NOMO-1 (cell line): Measurements from ENCODE around the gene GSS.
A peak's percentile ranks its signal among the peaks of the same experiment; 100 is the strongest.

Source experiments
- DNase-seq, 2 experiments: peaks; one replicate each; lab custom pipeline; 2025; ENCODE audit not compliant: unreplicated experiment in 2 of 2; lab: John Stamatoyannopoulos, UW

The GSS gene

DNA sequence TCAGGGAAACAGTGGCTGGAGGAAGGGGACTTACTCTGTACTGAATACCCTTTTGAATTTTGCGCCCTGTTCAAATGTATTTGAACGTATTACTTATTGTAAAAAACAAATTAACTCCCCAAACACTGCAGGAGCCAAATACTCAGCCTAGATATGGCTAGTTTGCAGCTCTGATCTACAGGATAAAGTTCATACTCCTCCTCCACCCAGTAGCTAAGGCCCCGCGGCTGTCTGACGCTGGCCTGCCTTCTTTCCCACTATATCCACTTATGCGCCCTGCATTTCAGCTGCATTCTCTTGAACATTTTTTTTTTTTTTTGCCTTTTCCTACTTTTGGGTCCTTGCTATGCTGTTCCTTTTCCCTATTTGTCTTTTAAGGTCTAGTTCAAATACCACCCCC, 6.5 kb downstream of the GSS start:
- DNase-seq: no peak

DNA sequence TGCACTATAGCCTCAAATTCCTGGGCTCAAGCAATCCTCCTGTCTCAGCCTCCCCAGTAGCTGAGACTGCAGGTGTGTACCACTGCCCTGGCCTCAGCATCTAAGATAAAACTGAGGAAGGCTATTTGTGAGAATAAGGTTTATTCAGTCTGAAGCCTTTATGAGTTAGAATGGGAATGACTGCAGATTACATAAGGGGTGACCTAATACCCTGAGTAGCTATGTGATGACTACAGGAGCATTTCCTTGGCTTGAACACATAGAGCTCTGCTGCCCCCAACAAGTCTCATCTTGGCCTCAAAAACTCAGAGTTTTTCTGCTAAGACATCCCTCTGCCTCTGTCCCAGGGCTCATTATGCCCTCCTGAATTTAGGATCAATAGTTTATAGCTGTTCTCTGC, 7.6 kb downstream of the GSS start:
- DNase-seq: no peak

DNA sequence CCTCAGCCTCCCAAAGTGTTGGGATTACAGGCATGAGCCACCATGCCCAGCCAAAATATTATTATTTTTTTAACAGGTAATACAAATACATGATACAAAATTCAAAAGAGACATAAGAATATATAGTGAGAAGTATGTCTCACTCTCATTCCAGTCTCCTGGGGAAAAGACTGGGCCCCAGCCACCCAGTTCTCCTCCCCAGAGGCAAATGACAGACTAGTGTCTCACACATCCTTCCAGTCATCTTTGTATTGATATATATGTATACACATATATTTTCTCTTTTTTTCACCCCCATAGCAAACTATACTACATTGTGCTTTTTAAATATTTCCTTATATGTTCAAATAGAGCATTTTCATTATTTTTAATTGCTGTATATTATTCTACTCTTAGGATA, 8.3 kb downstream of the GSS start:
- no peak for DNase-seq

DNA sequence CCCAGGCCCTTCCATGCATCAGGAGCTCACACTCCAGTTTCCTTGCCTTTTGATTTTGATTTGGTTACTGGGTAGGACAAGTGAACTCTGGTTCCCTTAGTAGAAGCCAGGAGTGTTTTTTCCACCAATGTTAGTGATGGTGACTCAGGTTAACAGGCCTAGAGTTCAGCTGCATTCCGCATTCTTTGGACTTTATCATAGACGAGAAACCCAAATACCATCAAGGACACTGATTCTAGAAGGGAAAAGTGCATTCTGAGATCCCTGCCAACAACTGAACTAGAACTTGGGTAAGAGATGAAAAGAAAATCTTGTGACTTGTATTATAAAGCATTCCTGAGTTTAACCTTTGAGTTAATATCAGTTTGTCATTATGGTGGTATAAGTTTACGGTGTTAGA, 8.9 kb downstream of the GSS start:
- no peak for DNase-seq

DNA sequence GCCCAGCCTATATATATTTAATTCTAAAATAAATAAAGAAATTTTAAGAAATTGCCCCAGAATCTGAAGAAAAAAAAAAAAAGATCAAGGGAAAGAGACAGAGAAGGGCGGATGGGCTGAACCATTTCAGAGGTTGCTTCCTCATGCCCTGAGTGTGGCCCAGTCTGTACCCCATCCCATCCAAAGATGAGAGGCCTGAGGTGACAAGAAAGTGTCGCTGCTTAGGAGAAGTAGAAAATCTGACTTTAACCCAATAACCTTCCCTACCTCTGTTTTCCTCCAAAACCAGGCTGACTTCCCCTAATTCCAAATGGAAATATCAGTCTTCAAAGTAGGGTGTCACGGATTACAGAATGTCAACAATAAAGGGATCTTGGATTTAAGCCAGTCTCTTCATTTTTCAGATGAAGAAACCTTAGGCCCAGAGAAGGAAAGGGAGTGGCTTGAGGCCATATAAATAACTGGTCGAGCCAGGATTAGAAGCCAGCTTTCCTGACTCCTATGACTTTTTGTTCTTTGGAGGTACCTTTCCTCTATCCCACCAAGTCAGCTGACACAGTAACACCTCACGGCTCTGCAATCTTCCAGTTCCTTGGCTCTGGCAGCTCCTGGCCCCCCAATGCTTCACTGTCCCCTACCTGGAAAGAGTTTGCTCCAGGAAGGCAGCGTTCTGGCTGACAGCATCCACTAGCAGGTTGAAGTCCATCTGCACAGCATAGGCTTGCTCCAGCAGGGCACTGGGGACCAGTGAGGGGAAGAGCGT, 10.1 kb downstream of the GSS start:
- no peak for DNase-seq

DNA sequence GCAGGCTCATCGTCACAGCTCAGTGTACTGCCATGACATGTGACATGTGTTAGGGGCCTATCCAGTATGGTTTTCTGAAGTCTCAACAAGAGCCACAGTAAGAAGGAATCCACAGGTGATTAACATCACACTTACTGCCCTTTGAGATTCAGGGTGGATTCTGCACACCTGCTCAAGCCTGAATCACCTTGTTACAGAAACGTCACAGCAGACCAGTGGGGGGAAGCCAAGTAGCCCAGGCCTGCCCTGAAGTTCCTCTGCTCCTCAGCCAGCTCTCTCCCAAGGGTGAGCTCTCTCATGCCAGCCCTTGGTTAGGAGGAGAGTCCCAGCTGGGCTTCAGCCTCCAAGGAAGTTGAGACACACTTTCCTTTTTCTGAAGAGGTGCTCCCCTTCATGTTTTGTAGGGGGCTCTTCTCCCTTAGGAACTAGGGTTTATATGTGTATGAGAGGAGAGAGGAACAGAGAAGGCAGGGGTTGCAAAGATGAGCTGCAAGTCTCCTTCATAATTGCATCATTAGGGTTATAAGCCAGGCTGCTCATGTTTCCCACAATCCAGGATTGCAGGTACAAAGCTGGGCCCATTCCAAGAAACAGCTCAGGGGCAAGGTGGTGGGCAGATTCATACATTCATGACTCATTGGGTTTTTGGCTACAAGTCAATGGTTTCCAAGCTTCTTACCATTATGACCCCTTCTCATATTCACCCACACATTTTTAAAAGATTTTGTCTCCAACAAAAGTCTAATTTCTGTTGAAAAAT, 11.6 kb downstream of the GSS start:
- no peak for DNase-seq

DNA sequence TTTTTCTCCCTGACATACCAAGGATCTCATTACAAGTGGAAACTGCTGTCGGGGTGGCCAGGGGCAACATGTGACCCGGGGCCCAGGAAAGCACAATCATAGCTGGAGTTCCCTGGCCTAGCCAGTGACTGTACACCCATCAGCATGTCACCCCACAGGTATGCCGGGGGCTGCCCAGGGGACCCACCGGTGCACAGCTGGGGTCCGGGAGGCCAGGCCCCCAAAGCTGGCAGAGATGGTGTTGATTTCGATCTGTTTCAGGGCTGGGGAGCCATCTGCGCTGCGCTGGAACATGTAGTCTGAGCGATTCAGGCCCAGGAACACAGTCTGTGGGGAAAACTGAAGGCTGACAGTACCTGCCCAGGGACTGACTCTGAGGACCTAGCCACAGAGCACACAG, 13.3 kb downstream of the GSS start:
- DNase-seq: no peak

DNA sequence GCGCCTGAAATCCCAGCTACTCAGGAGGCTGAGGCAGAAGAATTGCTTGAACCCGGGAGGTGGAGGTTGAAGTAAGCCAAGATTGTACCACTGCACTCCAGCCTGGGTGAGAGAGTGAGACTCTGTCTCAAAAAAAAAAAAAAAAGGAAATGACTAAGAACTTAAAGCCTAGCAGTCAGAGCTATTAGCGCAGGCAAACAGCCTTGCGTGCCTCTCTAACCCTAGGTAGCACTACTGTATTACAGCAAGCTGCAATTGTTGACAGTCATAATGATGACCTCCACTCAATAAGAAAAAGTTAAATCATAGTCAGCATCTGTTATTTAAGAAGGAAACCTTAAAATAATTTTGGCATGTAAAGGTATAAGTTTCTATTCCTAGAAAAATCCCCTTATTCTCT, 14.4 kb downstream of the GSS start:
- peak; percentile 32 to 62 for DNase-seq

DNA sequence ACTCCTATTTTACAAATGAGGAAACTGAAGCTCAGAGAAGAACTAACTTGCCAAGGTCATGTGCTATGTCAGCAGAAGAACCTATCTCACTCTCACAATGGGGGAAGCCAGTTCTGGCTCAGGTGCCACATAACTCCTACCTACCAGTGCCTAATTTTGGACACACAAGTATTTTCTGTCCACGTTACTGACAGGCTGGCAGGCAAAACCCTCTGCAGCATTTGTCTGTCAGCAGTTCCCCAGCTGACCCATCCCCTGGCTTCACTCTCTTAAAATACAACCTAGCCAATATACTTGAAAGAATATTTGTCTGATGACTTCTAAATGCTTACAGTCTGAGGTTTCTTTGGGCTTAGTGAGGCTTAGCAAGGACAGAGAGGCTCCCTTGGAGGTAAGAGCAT, 15.5 kb downstream of the GSS start:
- DNase-seq: no peak

DNA sequence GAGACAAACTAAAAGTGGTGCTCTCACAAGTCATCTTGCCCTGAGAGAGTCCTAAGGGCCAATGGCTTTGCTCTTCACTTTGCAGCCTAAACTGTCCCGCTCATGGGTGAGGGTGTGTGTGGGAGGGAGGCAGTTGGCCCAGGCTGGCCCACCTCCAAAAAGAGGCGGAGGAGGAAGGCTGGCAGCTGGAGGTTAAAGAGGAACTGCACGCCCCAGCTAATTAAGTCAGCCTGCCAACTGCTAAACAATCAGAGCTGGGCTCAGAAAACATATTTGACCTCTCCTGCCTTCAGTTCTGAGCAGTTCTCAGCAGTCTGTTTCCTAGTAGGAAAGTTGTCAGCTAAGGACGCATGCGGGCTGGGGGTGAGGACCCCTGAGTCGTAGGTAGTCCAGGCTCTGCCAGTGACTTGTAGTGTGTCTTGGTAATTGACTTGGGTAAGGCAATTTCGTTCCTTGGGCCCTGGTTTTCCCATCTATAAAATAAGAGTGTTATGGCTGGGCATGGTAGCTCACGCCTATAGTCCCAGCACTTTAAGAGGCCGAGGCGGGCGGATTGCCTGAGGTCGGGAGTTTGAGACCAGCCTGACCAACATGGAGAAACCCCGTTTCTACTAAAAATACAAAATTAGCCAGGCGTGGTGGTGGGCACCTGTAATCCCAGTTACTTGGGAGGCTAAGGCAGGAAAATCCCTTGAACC, 17.0 kb downstream of the GSS start:
- DNase-seq: peak; percentile 84

DNA sequence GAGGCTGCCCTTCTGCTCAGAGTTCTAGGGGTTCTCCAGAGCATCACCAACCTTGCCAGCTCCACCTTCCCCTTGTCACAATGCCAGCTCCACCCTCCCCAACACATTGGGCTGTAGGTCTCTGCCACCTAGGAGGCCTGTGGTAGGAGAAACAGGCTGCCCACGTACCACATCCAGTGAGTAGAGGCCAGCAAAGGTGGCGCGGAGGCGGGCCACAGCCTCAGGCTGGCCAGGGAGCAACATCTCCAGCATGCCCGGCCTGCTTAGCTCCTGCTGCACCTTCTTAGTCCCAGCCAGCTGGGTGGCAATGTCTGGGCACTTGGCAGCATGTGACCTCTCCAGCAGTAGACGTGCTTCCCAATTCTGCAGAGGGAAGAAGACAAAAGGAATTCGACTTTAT, 23.8 kb downstream of the GSS start:
- DNase-seq: no peak

DNA sequence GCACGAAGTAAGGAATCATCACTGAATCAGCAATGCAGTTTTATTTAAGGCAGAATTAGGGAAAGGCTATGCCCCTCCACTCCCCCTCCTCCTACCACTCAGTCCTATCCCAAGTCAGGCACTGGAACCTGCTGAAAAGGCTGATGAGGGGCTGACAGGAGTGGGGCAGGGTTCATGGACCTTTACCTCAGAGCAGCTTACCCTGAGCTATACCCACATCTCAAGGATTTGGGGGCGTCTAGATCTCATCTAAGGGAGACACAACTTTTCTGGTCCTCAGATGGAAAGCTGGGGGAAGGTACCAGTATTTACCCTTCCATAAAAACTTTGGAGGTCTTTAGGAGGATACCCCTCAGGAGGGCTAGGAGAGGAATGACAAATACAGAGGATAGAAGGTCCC, 27.2 kb downstream of the GSS start:
- no peak for DNase-seq

DNA sequence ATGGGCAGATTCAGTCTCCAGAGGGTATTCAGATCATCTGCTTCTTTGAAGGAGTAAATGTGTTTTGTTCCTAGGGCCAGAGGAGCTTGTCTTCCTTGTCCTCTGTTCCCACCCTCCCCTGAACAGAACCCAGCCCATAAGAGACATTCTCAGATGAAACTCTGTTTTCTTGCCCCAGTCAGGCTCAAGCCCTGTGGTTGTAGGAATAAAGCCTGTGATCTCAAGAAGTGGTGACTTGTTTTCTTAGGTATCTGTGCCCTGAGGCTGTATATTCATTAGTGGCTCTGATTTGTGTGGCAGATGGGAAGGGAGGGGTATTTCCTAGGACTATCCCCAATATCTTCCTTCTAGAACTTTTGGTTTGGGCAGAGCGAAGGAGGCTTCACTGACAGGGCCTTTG, 27.9 kb downstream of the GSS start:
- DNase-seq: no peak

DNA sequence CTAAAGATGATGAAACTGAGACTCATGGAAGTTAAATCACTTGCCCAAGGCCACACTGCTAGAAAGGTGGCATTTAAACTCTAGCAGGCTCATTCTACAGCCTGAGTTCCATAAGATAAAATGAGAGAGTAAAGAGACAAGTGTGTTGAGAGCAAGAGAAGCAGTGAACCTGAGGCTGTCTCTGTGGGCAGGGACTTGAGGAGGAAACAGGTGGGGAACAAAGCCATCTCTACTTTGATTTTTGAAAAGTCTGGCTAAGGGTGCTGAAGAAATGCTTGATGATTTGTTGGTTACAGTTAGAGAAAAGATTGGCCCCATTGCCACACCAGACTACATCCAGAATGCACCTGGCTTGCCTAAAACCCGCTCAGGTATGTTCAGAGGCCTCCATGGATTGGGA, 29.0 kb downstream of the GSS start:
- no peak for DNase-seq

DNA sequence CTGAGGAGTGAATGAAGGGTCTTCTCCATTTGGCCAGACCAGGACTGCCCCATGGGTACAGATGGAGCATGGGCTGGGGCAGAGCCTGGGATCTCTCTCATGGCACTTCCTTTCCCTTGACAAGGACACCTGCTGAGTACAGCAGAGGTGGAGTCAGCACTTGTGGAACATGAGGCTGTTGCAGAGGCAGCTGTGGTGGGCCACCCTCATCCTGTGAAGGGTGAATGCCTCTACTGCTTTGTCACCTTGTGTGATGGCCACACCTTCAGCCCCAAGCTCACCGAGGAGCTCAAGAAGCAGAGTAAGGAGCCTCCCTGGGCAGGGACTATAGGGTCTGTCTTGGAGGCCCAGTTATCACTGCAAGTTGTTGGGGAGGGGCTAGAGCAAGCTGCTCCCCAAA, 29.6 kb downstream of the GSS start:
- no peak for DNase-seq

DNA sequence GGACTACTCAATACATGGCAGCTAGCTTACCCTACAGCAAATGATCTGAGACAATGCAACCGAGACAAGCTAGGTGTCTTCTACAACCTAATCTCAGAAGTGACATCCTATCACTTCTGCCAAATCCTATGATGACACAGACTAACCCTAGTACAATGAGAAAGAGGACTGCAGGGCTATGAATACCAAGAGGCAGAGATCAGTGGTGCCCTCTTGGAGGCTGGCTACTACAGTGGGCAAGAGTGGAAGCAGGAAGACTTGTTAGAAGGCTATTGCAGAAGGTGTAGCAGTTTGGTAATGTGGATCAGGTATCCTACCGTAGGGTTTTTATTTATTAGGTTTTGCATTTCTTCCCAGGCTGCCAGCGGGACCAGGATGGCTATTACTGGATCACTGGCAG, 30.3 kb downstream of the GSS start:
- DNase-seq: no peak

DNA sequence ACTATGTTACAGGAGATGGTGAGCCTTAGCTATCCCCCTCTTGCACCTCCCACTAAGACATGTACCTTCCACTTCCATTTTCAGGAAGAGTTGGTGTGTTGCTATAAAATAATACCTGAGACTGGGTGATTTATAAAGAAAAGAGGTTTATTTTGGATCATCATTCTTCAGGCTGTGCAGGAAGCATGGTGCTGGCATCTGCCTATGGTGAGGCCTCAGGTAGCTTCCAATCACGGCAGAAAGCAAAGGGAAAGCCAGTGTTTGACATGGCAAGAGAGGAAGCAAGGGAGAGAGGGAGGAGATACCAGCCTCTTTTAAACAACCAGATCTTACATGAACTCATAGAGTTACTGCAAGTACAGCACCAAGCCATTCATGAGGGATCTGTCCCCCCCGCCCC, 32.2 kb downstream of the GSS start:
- DNase-seq: no peak

DNA sequence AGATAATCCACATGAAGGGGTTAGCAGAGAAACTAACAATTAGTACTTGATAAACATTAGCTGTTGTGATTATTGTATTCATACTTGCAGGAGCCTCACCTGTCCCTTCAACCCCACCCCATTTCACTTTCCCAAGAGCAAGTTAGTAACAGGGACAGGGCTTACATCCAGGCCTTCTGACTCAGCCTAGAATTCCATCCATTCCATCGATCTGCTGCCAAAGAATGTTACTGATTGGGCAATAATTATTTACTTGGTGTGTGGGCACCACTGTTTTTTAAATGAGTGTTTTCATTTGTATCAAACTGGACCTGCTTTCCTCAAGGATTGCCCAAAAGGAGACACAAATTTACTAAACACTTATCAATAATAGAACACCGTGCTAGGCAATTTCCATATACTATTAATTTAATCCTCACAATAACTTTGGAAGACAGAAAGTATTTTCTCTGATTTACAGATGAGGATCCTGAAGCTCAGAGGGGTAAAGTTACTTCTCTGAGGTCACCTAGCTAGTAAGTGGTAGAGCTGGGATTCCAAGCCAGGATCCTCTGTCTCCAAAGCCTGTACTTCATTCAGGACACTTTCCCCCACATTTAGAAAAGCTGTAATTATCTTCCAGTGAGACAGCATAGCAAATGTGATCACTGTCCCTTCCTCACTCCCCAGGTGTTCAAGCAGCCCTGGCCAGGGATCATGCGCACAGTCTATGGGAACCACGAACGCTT, 32.8 kb downstream of the GSS start:
- no peak for DNase-seq

DNA sequence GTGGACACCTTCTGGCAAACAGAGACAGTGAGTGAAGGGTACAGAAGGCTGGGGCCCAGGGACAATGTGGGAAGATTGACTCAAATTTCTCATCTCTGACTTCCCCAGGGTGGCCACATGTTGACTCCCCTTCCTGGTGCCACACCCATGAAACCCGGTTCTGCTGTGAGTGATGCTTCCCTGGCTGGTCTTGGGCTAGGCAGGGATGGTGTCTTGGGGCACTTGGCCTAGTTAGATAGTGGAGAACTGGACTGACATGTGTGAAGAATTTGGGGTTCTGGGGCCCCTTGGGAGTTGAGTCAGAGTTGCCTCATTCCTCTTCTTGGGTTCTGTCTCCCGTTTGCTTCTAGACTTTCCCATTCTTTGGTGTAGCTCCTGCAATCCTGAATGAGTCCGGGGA, 34.2 kb downstream of the GSS start:
- no peak for DNase-seq

DNA sequence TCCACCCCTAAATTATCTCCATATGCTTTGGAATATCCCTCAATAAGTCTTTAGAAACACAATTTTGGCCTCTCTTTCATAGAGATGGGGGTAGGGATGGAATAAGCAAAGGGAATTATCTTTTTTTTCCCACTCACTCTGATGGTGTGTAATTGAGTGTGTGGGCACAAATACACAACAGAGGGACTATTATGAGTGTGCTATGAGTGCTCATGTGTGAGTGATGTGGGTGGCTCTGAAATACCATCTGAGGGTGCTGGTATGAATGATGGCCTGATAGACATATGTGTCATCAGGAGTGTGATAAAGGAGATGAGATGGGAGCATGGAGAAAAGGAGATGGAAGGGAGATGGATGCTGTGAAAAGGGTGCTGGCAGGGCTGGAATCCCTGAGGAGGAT, 35.6 kb downstream of the GSS start:
- DNase-seq: no peak

DNA sequence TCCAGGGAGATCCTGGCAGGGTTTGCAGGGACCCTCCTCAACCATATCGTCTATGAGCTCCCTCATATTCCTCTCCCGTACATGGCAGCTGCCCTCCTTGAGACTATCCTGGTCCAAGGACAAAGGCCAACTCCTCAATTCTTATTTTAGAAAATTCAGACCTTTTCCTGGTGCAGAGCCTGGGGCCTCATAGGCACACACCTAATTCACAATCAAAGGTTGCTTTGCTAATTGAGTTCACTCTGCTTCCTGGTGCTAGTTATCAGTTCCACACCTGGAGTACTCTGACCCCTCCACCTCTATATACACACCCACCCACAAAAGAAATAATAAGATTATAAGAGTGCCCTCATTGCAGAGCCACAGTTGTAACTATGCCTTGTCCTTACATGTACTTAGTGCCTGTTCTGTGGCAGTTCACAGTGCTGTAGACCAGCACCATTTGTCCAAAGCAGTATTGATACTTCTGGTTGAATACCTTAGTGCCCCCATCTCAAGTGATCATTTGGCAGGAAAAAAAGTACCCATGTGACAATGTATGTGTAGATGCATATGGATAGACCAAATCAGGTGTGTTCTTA, 38.7 kb downstream of the GSS start:
- no peak for DNase-seq
